K562 (cell line): ENCODE measurements around the gene SLC22A23. TPM values are rescaled to one million over a fixed set of nuclear protein-coding genes. Genes with fewer than 3 reads are reported as not detected.

Experiments
- ATAC-seq: fragments of 200-7000 bp; cut with Tn5 transposase; 3 replicates; pipeline ENCODE4 v1.9.1; 2020; ENCODE audit warnings: moderate library complexity
- BruUV-seq: library from RNA; stranded (reverse); fragments of 400-500 nt; replicated peaks from 2 replicates; lab custom pipeline; 2021; lab: Mats Ljungman, UMichigan
- CTCF ChIA-PET: fragments of 300-600 bp; formaldehyde crosslinking; extraction: SDS; loops from one replicate; lab custom pipeline; 2021; ENCODE audit warnings: low intra/inter-chr PET ratio; lab: Yijun Ruan, JAX
- POLR2A ChIA-PET: fragments of 300-600, 350-650 bp; sonication (Branson Sonifier 250); formaldehyde crosslinking; extraction: SDS; loops from one replicate; lab custom pipeline; 2021; ENCODE audit warnings: antibody characterized with exemption, inconsistent platforms; lab: Yijun Ruan, JAX
- DNase-seq, 4 experiments: peaks; one replicate each; pipeline versions ENCODE4 v3.0.0 to v3.0.0-alpha.2; 2011 to 2018; ENCODE audit warnings: low spot score in 3 of 4, mixed read lengths in 3 of 4; ENCODE audit errors: extremely low read depth in 1 of 4
- FAIRE-seq: peaks from 2 replicates; lab custom pipeline; 2011; peaks lifted over from hg19 to GRCh38; lab: Jason Lieb, UNC
- H2AFZ ChIP-seq: 2 replicates; pipeline ENCODE4 v1.6.0; 2011; ENCODE audit warnings: low read depth, low read length, control low read depth, inconsistent platforms
- H3K27ac ChIP-seq: fragments of 200-600 bp; 3 replicates; pipeline ENCODE4 v1.8.0; 2011; ENCODE audit warnings: low read depth, mild to moderate bottlenecking, control low read depth, inconsistent platforms, low read length, moderate library complexity, mixed read lengths; ENCODE audit errors: extremely low read depth
- H3K27me3 ChIP-seq, 2 experiments: fragments of 300-600 bp in 1 of 2; 2 replicates in 1 of 2; 3 replicates in 1 of 2; pipeline versions ENCODE4 v1.6.0 to v1.8.0; 2011; ENCODE audit warnings: inconsistent platforms in 2 of 2, low read length in 2 of 2, mild to moderate bottlenecking in 1 of 2, mixed read lengths in 1 of 2, moderate library complexity in 1 of 2; ENCODE audit not compliant: control insufficient read depth in 2 of 2, insufficient read depth in 2 of 2
- H3K36me3 ChIP-seq: fragments of 300-600 bp; 3 replicates; pipeline ENCODE4 v1.8.0; 2011; ENCODE audit warnings: mild to moderate bottlenecking, low read length, inconsistent platforms; ENCODE audit not compliant: control insufficient read depth, insufficient read depth
- H3K4me1 ChIP-seq, 2 experiments: fragments of 200-600 bp in 1 of 2; replicated peaks in 1 of 2; 2 replicates in 1 of 2; 3 replicates in 1 of 2; pipeline versions ENCODE4 v1.5.1 to v1.8.0; 2011; ENCODE audit warnings: inconsistent platforms in 2 of 2, low read length in 2 of 2, mild to moderate bottlenecking in 1 of 2, mixed read lengths in 1 of 2, moderate library complexity in 1 of 2; ENCODE audit not compliant: control insufficient read depth in 2 of 2, insufficient read depth in 2 of 2
- H3K4me2 ChIP-seq: 2 replicates; pipeline ENCODE4 v1.6.1; 2011; ENCODE audit warnings: low read length, control low read depth, inconsistent platforms, mixed read lengths; ENCODE audit not compliant: insufficient read depth
- H3K4me3 ChIP-seq: fragments of 200-600 bp; sonication (generic), shearing (Covaris generic); 2 replicates; pipeline ENCODE4 v1.5.1; 2016; ENCODE audit warnings: control low read depth, inconsistent platforms
- H3K79me2 ChIP-seq: fragments of 200-600 bp; 3 replicates; pipeline ENCODE4 v1.8.0; 2011; ENCODE audit warnings: low read length, inconsistent platforms; ENCODE audit not compliant: control insufficient read depth, insufficient read depth
- H3K9ac ChIP-seq, 2 experiments: 2 replicates each; pipeline versions ENCODE4 v1.6.0 to v1.6.1; 2011; ENCODE audit warnings: low read depth in 2 of 2, low read length in 2 of 2, control low read depth in 1 of 2, inconsistent platforms in 1 of 2, mild to moderate bottlenecking in 1 of 2, mixed read lengths in 1 of 2; ENCODE audit not compliant: insufficient read depth in 1 of 2
- H3K9me1 ChIP-seq: one replicate; pipeline ENCODE4 v1.6.0; 2011; ENCODE audit warnings: inconsistent platforms, mild to moderate bottlenecking, low read length, moderate library complexity; ENCODE audit not compliant: control insufficient read depth, insufficient read depth
- H3K9me3 ChIP-seq: replicated peaks from 2 replicates; pipeline ENCODE4 v1.5.1; 2011; ENCODE audit warnings: low read depth, low read length, inconsistent platforms; ENCODE audit not compliant: control insufficient read depth, insufficient read depth
- H4K20me1 ChIP-seq: replicated peaks from 2 replicates; pipeline ENCODE4 v1.6.1; 2011; ENCODE audit warnings: low read length, inconsistent platforms, mixed read lengths; ENCODE audit not compliant: control insufficient read depth, insufficient read depth
- AFF4 ChIP-seq: sonication (generic); formaldehyde crosslinking; IDR thresholded peaks from 2 replicates; pipeline ENCODE4 v1.8.0; 2023; ENCODE audit warnings: mild to moderate bottlenecking, missing genetic modification reagents
- ARHGAP35 ChIP-seq: fragments of 450-650 bp; IDR thresholded peaks from 2 replicates; pipeline ENCODE4 v1.6.1; 2018; ENCODE audit not compliant: partially characterized antibody
- BCL6 ChIP-seq: fragments of 250-450 bp; sonication (Bioruptor Pico); IDR thresholded peaks from 2 replicates; pipeline ENCODE4 v1.4.0; 2020
- E4F1 ChIP-seq: fragments of 250-450 bp; sonication (Bioruptor Pico); IDR thresholded peaks from 2 replicates; pipeline ENCODE4 v1.5.0; 2021; ENCODE audit warnings: mild to moderate bottlenecking, borderline replicate concordance
- ELF2 ChIP-seq: fragments of 250-450 bp; sonication (Bioruptor Pico); IDR thresholded peaks from 2 replicates; pipeline ENCODE4 v1.5.0; 2021; ENCODE audit warnings: mild to moderate bottlenecking
- KDM5B ChIP-seq: fragments of 200-600 bp; sonication (generic); IDR thresholded peaks from 2 replicates; pipeline ENCODE4 v1.6.1; 2012; ENCODE audit warnings: low read depth, mild to moderate bottlenecking, moderate library complexity, low read length, control low read depth, inconsistent platforms; ENCODE audit not compliant: insufficient replicate concordance
- WGBS: fragments of 100-300 bp; shearing (Covaris generic); methylation state at CpG from one replicate; pipeline ENCODE4 v1.1.6; 2016; ENCODE audit warnings: low coverage, mixed read lengths; ENCODE audit not compliant: insufficient coverage; ENCODE audit errors: missing lambda C conversion rate; 5-methylcytosine and 5-hydroxymethylcytosine counted together
- in situ Hi-C: fragments of 300-500 bp; cut with MboI; formaldehyde crosslinking; loops from 4 replicates; pipeline ENCODE4 v1.15.0; 2018; ENCODE audit warnings: inconsistent platforms, mixed read lengths
- intact Hi-C: fragments of 100-400 bp; cut with micrococcal nuclease; formaldehyde crosslinking; loops from 2 replicates; pipeline ENCODE4 v1.14.2; 2022
- polyA plus RNA-seq, 8 experiments: library from polyadenylated mRNA; depleted of rRNA in 4 of 8; stranded (reverse) in 5 of 8; unstranded in 3 of 8; fragments of >200 nt; fragmentation: Nextera tagmentation in 2 of 8; fragmentation: Illumina TruSeq in 1 of 8; extraction: Ambion mirVana in 2 of 8; extraction: Trizol in 1 of 8; gene quantifications; 2 replicates each; pipeline versions ENCODE4 v1.2.1 to v1.2.3, GENCODE V29; 2011 to 2014; ENCODE audit warnings: inconsistent platforms in 1 of 8, missing spikeins in 1 of 8
- total RNA-seq, 7 experiments: library from RNA; depleted of rRNA in 6 of 7; stranded (reverse); fragments of >200 nt in 6 of 7; fragmentation: Illumina TruSeq in 2 of 7; extraction: Trizol in 2 of 7; gene quantifications; 2 replicates each; pipeline versions ENCODE4 v1.2.1 to v1.2.3, GENCODE V29; 2011 to 2021; ENCODE audit warnings: low replicate concordance in 1 of 7
- TF ChIP-seq, protein P1 (sequence below): sonication (generic); formaldehyde crosslinking; IDR thresholded peaks from 2 replicates; pipeline ENCODE4 v1.8.0; 2022; ENCODE audit warnings: mild to moderate bottlenecking, low read depth, missing genetic modification reagents
- TF ChIP-seq, protein P2 (sequence below): sonication (generic); formaldehyde crosslinking; IDR thresholded peaks from 2 replicates; pipeline ENCODE4 v1.8.1; 2023; ENCODE audit warnings: mild to moderate bottlenecking, missing genetic modification reagents

Gene SLC22A23
- total and polyA plus RNA-seq, 9 of the 15 experiments (the other 6 are each of a cell fraction or from before 2014, with no cell fraction given): 0.30 to 8.7 (median 2.5) TPM

GRCh38 chr6:3388786-3389185, 68.1 kb downstream of the SLC22A23 start:
- Histone ChIP-seq H3K9me1 (peaks cover 3% of the 10 kb centered on the region), H3K4me1 (peaks cover 43 to 47% of the 10 kb centered on the region in 2 experiments), H3K79me2 (no peaks in the 10 kb centered on the region), H3K27me3 (no peaks in the 10 kb centered on the region), H3K27ac (no peak overlapping the region), H3K4me3 (no peak overlapping the region), H3K36me3 (no peaks in the 10 kb centered on the region; the same call in 2 of the 3 replicates), H2AFZ (no peak overlapping the region), H3K4me2 (no peak overlapping the region), H3K9me3 (no peaks in the 10 kb centered on the region), H4K20me1 (no peaks in the 10 kb centered on the region), H3K9ac (no peak overlapping the region)
- ChIA-PET CTCF (no interaction called here), POLR2A (interaction anchor here (0.6 to 1.3 kb wide), 2 partner anchors 11 to 608 kb away, joined by 4 read pairs; no protein-coding TSS in a partner anchor)
- FAIRE-seq (no peak), ATAC-seq (no peak), DNase-seq (no peak)
- intact Hi-C loops: no loop called here
- WGBS: 85% methylated on average over 9 of the region's 9 CpGs
- no TSS peak for BruUV-seq
- in situ Hi-C loops: no loop called here
- no peak for TF ChIP-seq KDM5B
- no peak for TF ChIP-seq AFF4 (CRISPR knock-in tag)
- TF ChIP-seq BCL6 (CRISPR knock-in tag): no peak
- TF ChIP-seq, protein P1, sequence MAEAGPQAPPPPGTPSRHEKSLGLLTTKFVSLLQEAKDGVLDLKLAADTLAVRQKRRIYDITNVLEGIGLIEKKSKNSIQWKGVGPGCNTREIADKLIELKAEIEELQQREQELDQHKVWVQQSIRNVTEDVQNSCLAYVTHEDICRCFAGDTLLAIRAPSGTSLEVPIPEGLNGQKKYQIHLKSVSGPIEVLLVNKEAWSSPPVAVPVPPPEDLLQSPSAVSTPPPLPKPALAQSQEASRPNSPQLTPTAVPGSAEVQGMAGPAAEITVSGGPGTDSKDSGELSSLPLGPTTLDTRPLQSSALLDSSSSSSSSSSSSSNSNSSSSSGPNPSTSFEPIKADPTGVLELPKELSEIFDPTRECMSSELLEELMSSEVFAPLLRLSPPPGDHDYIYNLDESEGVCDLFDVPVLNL: no peak
- no peak for TF ChIP-seq ARHGAP35
- no peak for TF ChIP-seq E4F1 (CRISPR knock-in tag)
- TF ChIP-seq ELF2: no peak
- TF ChIP-seq, protein P2, sequence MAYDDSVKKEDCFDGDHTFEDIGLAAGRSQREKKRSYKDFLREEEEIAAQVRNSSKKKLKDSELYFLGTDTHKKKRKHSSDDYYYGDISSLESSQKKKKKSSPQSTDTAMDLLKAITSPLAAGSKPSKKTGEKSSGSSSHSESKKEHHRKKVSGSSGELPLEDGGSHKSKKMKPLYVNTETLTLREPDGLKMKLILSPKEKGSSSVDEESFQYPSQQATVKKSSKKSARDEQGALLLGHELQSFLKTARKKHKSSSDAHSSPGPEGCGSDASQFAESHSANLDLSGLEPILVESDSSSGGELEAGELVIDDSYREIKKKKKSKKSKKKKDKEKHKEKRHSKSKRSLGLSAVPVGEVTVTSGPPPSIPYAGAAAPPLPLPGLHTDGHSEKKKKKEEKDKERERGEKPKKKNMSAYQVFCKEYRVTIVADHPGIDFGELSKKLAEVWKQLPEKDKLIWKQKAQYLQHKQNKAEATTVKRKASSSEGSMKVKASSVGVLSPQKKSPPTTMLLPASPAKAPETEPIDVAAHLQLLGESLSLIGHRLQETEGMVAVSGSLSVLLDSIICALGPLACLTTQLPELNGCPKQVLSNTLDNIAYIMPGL (CRISPR knock-in tag): no peak
